Peyer's patch (tissue), 4 donors: ENCODE results near the gene OPCML. TPM values are rescaled to one million over a fixed set of nuclear protein-coding genes. Genes with fewer than 3 reads are reported as not detected.

Experiments used
- DNase-seq, 3 donors: peaks; one replicate each; pipeline ENCODE4 v3.0.0-alpha.2; 2017 to 2019
- H3K27ac ChIP-seq, 4 donors: fragments of 200-600 bp; sonication (generic); one replicate each; pipeline ENCODE4 v1.5.1; 2016 to 2019
- H3K27me3 ChIP-seq, 2 donors: fragments of 200-600 bp; sonication (generic); one replicate each; pipeline ENCODE4 v1.5.1; 2019
- H3K36me3 ChIP-seq, 3 donors: fragments of 200-600 bp; sonication (generic); one replicate each; pipeline ENCODE4 v1.5.1; 2016 to 2019
- H3K4me1 ChIP-seq, 4 donors: fragments of 200-600 bp; sonication (generic); one replicate each; pipeline ENCODE4 v1.5.1; 2016 to 2019
- H3K4me3 ChIP-seq, 4 donors: fragments of 200-600 bp; sonication (generic); 1 replicate in 3 of 4; 2 replicates in 1 of 4; pipeline ENCODE4 v1.5.1; 2016 to 2019; ENCODE audit warnings: mild to moderate bottlenecking in 1 of 4
- H3K9me3 ChIP-seq, 4 donors: fragments of 200-600 bp; sonication (generic); one replicate each; pipeline ENCODE4 v1.5.1; 2016 to 2019; ENCODE audit warnings: mild to moderate bottlenecking in 1 of 4
- CTCF ChIP-seq, 6 experiments: fragments of 450-650 bp in 4 of 6; fragments of 200-600 bp in 2 of 6; sonication (generic) in 1 of 6; IDR thresholded peaks; one replicate each; pipeline ENCODE4 v1.5.1; 2017 to 2019; ENCODE audit warnings: antibody characterized with exemption in 6 of 6, mild to moderate bottlenecking in 3 of 6, moderate library complexity in 1 of 6
- POLR2A ChIP-seq, 2 donors: fragments of 450-650 bp; IDR thresholded peaks; one replicate each; pipeline ENCODE4 v1.5.1; 2017; ENCODE audit warnings: antibody characterized with exemption in 2 of 2, mild to moderate bottlenecking in 2 of 2, moderate library complexity in 2 of 2
- total RNA-seq, 4 donors: library from RNA; depleted of rRNA; stranded (reverse); fragments of >200 nt; gene quantifications; one replicate each; pipeline ENCODE4 v1.1.0, GENCODE V29; 2016

Gene OPCML
- total RNA-seq, 4 donors from 2014 or later: not detected

- H3K9me3 ChIP-seq: no peaks in the 10 kb centered on the region
- H3K36me3 ChIP-seq: no peaks in the 10 kb centered on the region
- TF ChIP-seq POLR2A (IDR thresholded peaks at IDR 0.05) (no peak), CTCF (IDR thresholded peaks at IDR 0.05) (no peak)
- H3K4me1 ChIP-seq: no peaks in the 10 kb centered on the region
- H3K4me3 ChIP-seq: no peak overlapping the region
- H3K27me3 ChIP-seq: no peaks in the 10 kb centered on the region
- no peak overlapping the region for H3K27ac ChIP-seq
- DNase-seq: no peak
Observed at GRCh38 chr11:133536198-133536597, 3.9 kb upstream of the OPCML start.

GRCh38 chr11:133533205-133533604, 904 bp upstream of the OPCML start:
- no peaks in the 10 kb centered on the region for H3K36me3 ChIP-seq
- DNase-seq: no peak
- H3K4me3 ChIP-seq: no peak overlapping the region
- no peaks in the 10 kb centered on the region for H3K4me1 ChIP-seq
- no peaks in the 10 kb centered on the region for H3K9me3 ChIP-seq
- no peak overlapping the region for H3K27ac ChIP-seq
- TF ChIP-seq POLR2A (IDR thresholded peaks at IDR 0.05) (no peak), CTCF (IDR thresholded peaks at IDR 0.05) (no peak)
- H3K27me3 ChIP-seq: no peaks in the 10 kb centered on the region

GRCh38 chr11:133531458-133531857, 843 bp downstream of the OPCML start:
- Histone ChIP-seq H3K4me1 (no peaks in the 10 kb centered on the region), H3K4me3 (no peak overlapping the region), H3K36me3 (no peaks in the 10 kb centered on the region), H3K27ac (no peak overlapping the region), H3K9me3 (no peaks in the 10 kb centered on the region), H3K27me3 (no peaks in the 10 kb centered on the region)
- no peak for DNase-seq
- TF ChIP-seq POLR2A (IDR thresholded peaks at IDR 0.05): no peak
- TF ChIP-seq CTCF (IDR thresholded peaks at IDR 0.05): no peak

- DNase-seq: no peak
- Histone ChIP-seq H3K36me3 (no peaks in the 10 kb centered on the region), H3K27me3 (no peaks in the 10 kb centered on the region), H3K4me3 (no peak overlapping the region), H3K9me3 (no peaks in the 10 kb centered on the region), H3K27ac (no peak overlapping the region), H3K4me1 (no peaks in the 10 kb centered on the region)
- TF ChIP-seq CTCF (IDR thresholded peaks at IDR 0.05) (no peak), POLR2A (IDR thresholded peaks at IDR 0.05) (no peak)
Observed at GRCh38 chr11:133530501-133530835, 1.8 kb downstream of the OPCML start.

- Histone ChIP-seq H3K4me3 (no peak overlapping the region), H3K4me1 (no peaks in the 10 kb centered on the region), H3K9me3 (no peaks in the 10 kb centered on the region), H3K36me3 (no peaks in the 10 kb centered on the region), H3K27me3 (no peaks in the 10 kb centered on the region), H3K27ac (no peak overlapping the region)
- DNase-seq: no peak
- no peak for TF ChIP-seq POLR2A (IDR thresholded peaks at IDR 0.05)
- no peak for TF ChIP-seq CTCF (IDR thresholded peaks at IDR 0.05)
Observed at GRCh38 chr11:133529807-133530500, 2.3 kb downstream of the OPCML start.

- no peak overlapping the region for H3K4me3 ChIP-seq
- no peak overlapping the region for H3K27ac ChIP-seq
- no peak for DNase-seq
- H3K36me3 ChIP-seq: no peaks in the 10 kb centered on the region
- no peak for TF ChIP-seq POLR2A (IDR thresholded peaks at IDR 0.05)
- TF ChIP-seq CTCF (IDR thresholded peaks at IDR 0.05): no peak
- no peaks in the 10 kb centered on the region for H3K9me3 ChIP-seq
- H3K27me3 ChIP-seq: no peaks in the 10 kb centered on the region
- H3K4me1 ChIP-seq: no peaks in the 10 kb centered on the region
Observed at GRCh38 chr11:133526790-133527189, 5.5 kb downstream of the OPCML start.
